ENCODE measurements around the gene RPL6. TPM values are rescaled to one million over a fixed set of nuclear protein-coding genes. Genes with fewer than 3 reads are reported as not detected.
"Not testable (repeated sequence)": the region's sequence is repeated elsewhere in the genome, so short reads cannot be mapped to it uniquely, and the experiment has no call there.

The RPL6 gene
- total and polyA plus RNA-seq, 7 donors = 1,578 to 2,662 (median 1,962) TPM

DNA sequence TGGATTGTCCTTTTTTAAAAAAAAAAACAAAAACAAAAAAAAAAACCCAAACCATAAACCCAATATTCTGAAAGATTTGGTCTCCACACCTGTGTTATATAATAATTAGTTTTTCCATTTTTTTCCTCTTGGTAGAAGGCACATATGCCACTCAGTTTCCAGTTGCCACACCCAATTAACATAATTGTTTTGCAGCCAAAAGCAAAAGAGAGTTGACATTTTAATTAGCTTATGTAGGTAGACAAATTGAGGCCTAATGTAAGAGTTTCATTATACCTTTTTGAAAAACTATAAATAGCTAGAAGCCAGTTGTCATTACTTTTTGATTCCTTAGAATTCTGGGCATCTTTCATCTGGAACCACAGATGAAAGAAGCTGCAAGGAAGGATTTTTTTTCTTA lies 30.4 kb upstream of the RPL6 start:
- H3K36me3 ChIP-seq = no peaks in the 10 kb centered on the region
- H3K9me3 ChIP-seq = no peaks in the 10 kb centered on the region
- no peaks in the 10 kb centered on the region for H3K27me3 ChIP-seq
- no peak for DNase-seq
- TF ChIP-seq EP300 (IDR thresholded peaks at IDR 0.05) (no peak), POLR2AphosphoS5 (IDR thresholded peaks at IDR 0.05) (no peak), POLR2A (IDR thresholded peaks at IDR 0.05) (no peak)
- TF ChIP-seq, protein P1, sequence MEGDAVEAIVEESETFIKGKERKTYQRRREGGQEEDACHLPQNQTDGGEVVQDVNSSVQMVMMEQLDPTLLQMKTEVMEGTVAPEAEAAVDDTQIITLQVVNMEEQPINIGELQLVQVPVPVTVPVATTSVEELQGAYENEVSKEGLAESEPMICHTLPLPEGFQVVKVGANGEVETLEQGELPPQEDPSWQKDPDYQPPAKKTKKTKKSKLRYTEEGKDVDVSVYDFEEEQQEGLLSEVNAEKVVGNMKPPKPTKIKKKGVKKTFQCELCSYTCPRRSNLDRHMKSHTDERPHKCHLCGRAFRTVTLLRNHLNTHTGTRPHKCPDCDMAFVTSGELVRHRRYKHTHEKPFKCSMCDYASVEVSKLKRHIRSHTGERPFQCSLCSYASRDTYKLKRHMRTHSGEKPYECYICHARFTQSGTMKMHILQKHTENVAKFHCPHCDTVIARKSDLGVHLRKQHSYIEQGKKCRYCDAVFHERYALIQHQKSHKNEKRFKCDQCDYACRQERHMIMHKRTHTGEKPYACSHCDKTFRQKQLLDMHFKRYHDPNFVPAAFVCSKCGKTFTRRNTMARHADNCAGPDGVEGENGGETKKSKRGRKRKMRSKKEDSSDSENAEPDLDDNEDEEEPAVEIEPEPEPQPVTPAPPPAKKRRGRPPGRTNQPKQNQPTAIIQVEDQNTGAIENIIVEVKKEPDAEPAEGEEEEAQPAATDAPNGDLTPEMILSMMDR (IDR thresholded peaks at IDR 0.05) = no peak
- no peaks in the 10 kb centered on the region for H3K4me1 ChIP-seq
- intact Hi-C loops (cut with DNase I) = no loop called here
- H3K4me3 ChIP-seq = no peak overlapping the region
- no peak overlapping the region for H3K27ac ChIP-seq

DNA sequence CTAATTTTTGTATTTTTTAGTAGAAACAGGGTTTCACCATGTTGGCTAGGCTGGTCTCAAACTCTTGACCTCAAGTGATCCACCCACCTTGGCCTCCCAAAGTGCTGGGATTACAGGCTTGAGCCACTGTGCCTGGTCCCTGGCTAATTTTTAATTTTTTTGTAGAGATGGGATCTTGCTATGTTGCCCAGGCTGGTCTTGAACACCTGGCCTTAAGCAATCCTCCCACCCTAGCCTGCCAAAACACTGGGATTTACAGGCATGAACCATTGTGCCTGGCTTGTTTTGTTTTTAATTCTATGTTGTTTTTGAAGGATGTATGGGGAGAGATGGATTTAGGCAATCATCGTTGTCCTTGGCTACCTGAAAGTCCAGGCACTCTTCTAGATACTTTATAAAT lies 29.2 kb upstream of the RPL6 start:
- WGBS, 2 donors = 100% methylated on average over 1 of the region's 1 CpG
- intact Hi-C loops (cut with DNase I); H3K4me1 ChIP-seq; H3K4me3 ChIP-seq; H3K9me3 ChIP-seq; H3K27ac ChIP-seq; DNase-seq; H3K36me3 ChIP-seq; H3K27me3 ChIP-seq: not testable (repeated sequence)

DNA sequence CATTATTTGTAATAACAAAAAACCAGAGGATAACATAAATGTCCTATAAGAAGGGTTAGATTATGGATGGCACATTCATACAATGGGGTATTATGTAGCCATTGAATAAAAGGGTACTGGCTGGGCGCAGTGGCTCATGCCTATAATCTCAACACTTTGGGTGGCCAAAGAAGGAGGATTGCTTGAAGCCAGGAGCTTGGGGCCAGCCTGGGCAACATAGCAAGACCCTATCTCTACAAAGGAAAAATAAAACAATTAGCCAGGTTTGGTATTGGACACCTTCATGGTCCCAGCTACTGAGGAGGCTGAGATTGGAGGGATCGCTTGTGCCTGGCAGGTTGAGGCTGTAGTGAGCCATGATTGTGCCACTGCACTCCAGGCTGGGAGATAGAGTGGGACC lies 24.1 kb upstream of the RPL6 start:
- intact Hi-C loops (cut with DNase I) = no loop called here
- Histone ChIP-seq H3K27me3 (no peaks in the 10 kb centered on the region), H3K27ac (no peak overlapping the region), H3K9me3 (no peaks in the 10 kb centered on the region), H3K4me1 (no peaks in the 10 kb centered on the region), H3K4me3 (no peak overlapping the region), H3K36me3 (no peaks in the 10 kb centered on the region)
- TF ChIP-seq POLR2AphosphoS5 (IDR thresholded peaks at IDR 0.05) (no peak), POLR2A (IDR thresholded peaks at IDR 0.05) (no peak), EP300 (IDR thresholded peaks at IDR 0.05) (no peak)
- TF ChIP-seq, protein P1 (IDR thresholded peaks at IDR 0.05) = no peak
- WGBS, 2 donors = 98 to 100% methylated on average over 2 of the region's 2 CpGs
- no peak for DNase-seq

DNA sequence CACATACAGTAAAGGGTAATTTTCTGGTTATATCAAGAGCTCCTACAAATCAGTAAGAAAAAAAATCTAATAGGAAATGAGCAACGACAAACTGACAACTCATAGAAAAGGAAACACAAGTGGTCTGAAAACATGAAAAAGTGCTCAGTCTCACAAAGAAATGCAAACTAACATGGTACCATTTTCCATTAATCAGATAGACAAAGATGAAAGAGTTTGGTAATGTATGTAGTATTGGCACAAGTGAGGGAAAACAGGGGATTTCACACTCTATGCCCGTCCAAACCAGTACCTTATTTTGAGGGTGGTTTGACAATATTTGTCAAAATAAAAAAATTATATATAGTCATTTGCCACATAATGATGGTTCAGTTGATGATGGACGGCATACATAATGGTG lies 22.6 kb upstream of the RPL6 start:
- 77 to 89% methylated on average over 3 of the region's 3 CpGs for WGBS, 2 donors
- intact Hi-C loops (cut with DNase I) = no loop called here
- no peaks in the 10 kb centered on the region for H3K27me3 ChIP-seq

DNA sequence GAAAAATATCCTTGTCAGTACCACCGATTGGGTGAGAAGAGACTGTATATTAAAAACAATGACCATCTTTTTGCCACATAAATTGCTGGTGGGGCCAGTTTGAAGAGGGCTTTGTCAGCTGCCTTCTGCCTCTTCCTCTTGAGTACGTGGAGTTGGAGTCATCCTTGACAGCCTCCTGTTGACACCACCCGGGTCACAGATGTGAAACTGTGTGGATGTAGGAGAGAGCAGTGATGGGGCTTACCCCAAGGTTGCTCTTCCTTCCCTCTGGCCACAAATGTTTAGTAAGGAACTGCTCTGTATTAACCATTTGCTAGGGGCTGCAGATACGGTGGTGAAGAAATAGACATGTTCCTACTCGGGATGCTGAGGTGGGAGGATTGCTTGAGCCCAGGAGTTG lies 21.5 kb upstream of the RPL6 start:
- no peak for DNase-seq
- H3K27ac ChIP-seq = no peak overlapping the region
- no peaks in the 10 kb centered on the region for H3K9me3 ChIP-seq
- no peaks in the 10 kb centered on the region for H3K36me3 ChIP-seq
- 71 to 82% methylated on average over 5 of the region's 5 CpGs for WGBS, 2 donors
- intact Hi-C loops (cut with DNase I) = no loop called here
- no peaks in the 10 kb centered on the region for H3K27me3 ChIP-seq
- H3K4me3 ChIP-seq = no peak overlapping the region
- TF ChIP-seq POLR2A (IDR thresholded peaks at IDR 0.05) = no peak
- TF ChIP-seq, protein P1 (IDR thresholded peaks at IDR 0.05) = no peak
- no peak for TF ChIP-seq EP300 (IDR thresholded peaks at IDR 0.05)
- TF ChIP-seq POLR2AphosphoS5 (IDR thresholded peaks at IDR 0.05) = no peak
- H3K4me1 ChIP-seq = no peaks in the 10 kb centered on the region

More for the DNA sequence above, 22.6 kb upstream of the RPL6 start:
- DNase-seq = no peak
- no peaks in the 10 kb centered on the region for H3K9me3 ChIP-seq
- H3K4me1 ChIP-seq = no peaks in the 10 kb centered on the region
- no peaks in the 10 kb centered on the region for H3K36me3 ChIP-seq
- H3K4me3 ChIP-seq = no peak overlapping the region
- TF ChIP-seq, protein P1 (IDR thresholded peaks at IDR 0.05) = no peak
- no peak for TF ChIP-seq EP300 (IDR thresholded peaks at IDR 0.05)
- no peak for TF ChIP-seq POLR2AphosphoS5 (IDR thresholded peaks at IDR 0.05)
- no peak for TF ChIP-seq POLR2A (IDR thresholded peaks at IDR 0.05)
- no peak overlapping the region for H3K27ac ChIP-seq

Data from sigmoid colon (tissue), 7 donors.